Measurements from ENCODE around the gene SERINC3. TPM values are rescaled to one million over a fixed set of nuclear protein-coding genes. Genes with fewer than 3 reads are reported as not detected.

SERINC3 gene
- polyA plus RNA-seq, 1 donor (not counting 4 experiments of a cell fraction or from before 2014, with no cell fraction given) = 118 TPM

- DNase-seq (ENCODE audit: low read depth, low spot score) = no peak
- Histone ChIP-seq H3K9me3 (ENCODE audit: control insufficient read depth, low read depth, low read length) (no peaks in the 10 kb centered on the region), H3K36me3 (ENCODE audit: control insufficient read depth in 2 of 2, extremely low read depth in 1 of 2, insufficient read depth in 2 of 2, low read length in 2 of 2) (peaks cover 28 to 44% of the 10 kb centered on the region in 2 experiments), H3K9ac (ENCODE audit: control insufficient read depth, extremely low read depth, insufficient read depth, low read length) (no peak overlapping the region), H3K4me3 (ENCODE audit: control insufficient read depth in 2 of 3, extremely low read depth in 1 of 3, insufficient read depth in 2 of 3, low read depth in 1 of 3, low read length in 3 of 3) (no peak overlapping the region), H3K27me3 (ENCODE audit: control insufficient read depth, extremely low read depth, insufficient read depth, low read length) (no peaks in the 10 kb centered on the region), H3K4me1 (ENCODE audit: control insufficient read depth, extremely low read depth, insufficient read depth, low read length) (peaks cover 28% of the 10 kb centered on the region), H3K9me1 (ENCODE audit: control insufficient read depth, extremely low read depth, insufficient read depth, low read length) (no peaks in the 10 kb centered on the region), H3K4me2 (ENCODE audit: control insufficient read depth, extremely low read depth, insufficient read depth, low read depth, low read length) (no peak overlapping the region), H2AFZ (ENCODE audit: control insufficient read depth, low read length) (no peak overlapping the region), H3K79me2 (ENCODE audit: control insufficient read depth, insufficient read depth, low read length) (no peaks in the 10 kb centered on the region), H4K20me1 (ENCODE audit: control insufficient read depth, extremely low read depth, insufficient read depth, low read length) (no peaks in the 10 kb centered on the region), H3K27ac (ENCODE audit: control insufficient read depth, insufficient read depth, low read length) (peak overlapping the region; percentile 47)
- TF ChIP-seq, protein P1, sequence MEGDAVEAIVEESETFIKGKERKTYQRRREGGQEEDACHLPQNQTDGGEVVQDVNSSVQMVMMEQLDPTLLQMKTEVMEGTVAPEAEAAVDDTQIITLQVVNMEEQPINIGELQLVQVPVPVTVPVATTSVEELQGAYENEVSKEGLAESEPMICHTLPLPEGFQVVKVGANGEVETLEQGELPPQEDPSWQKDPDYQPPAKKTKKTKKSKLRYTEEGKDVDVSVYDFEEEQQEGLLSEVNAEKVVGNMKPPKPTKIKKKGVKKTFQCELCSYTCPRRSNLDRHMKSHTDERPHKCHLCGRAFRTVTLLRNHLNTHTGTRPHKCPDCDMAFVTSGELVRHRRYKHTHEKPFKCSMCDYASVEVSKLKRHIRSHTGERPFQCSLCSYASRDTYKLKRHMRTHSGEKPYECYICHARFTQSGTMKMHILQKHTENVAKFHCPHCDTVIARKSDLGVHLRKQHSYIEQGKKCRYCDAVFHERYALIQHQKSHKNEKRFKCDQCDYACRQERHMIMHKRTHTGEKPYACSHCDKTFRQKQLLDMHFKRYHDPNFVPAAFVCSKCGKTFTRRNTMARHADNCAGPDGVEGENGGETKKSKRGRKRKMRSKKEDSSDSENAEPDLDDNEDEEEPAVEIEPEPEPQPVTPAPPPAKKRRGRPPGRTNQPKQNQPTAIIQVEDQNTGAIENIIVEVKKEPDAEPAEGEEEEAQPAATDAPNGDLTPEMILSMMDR (optimal IDR thresholded peaks at IDR 0.05 in 1 of 3, IDR thresholded peaks at IDR 0.05 in 1 of 3, conservative IDR thresholded peaks at IDR 0.05 in 1 of 3; ENCODE audit: extremely low read depth in 1 of 3, insufficient read depth in 2 of 3, low read length in 3 of 3) = no peak
- TF ChIP-seq EZH2 (IDR thresholded peaks at IDR 0.05; ENCODE audit: low read length) = no peak
- FAIRE-seq = no peak
- dilution Hi-C loops (cut with MboI; ENCODE audit: extremely low pct_ligation_motif_present, low sequenced_read_pairs) = no loop called here
These were observed 30.1 kb downstream of the SERINC3 start for GRCh38 chr20:44491635-44492395.

DNA sequence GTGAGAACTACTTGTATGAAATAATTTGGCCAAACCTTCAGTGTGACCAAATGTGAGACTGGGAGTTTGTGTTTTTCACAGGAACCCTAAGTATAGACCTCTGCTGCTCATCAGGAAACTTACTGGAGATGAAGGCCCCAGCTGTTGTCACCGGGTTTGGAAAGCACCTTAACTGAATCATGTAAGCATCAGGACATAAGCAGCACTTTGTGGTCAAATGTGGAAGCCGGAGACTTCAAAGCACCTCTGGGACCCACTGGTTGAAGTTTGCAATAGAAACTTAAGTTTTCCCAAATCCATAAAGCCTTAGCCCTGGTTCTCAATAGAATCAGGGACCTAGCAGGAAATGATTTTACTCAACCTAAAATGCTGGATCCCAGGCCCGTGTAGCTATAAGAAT, 31.9 kb downstream of the SERINC3 start:
- Histone ChIP-seq H3K4me1 (ENCODE audit: control insufficient read depth, extremely low read depth, insufficient read depth, low read length) (peaks cover 9% of the 10 kb centered on the region), H2AFZ (ENCODE audit: control insufficient read depth, low read length) (no peak overlapping the region), H3K9me1 (ENCODE audit: control insufficient read depth, extremely low read depth, insufficient read depth, low read length) (no peaks in the 10 kb centered on the region), H3K27me3 (ENCODE audit: control insufficient read depth, extremely low read depth, insufficient read depth, low read length) (no peaks in the 10 kb centered on the region), H3K4me2 (ENCODE audit: control insufficient read depth, extremely low read depth, insufficient read depth, low read depth, low read length) (no peak overlapping the region), H3K4me3 (ENCODE audit: control insufficient read depth in 2 of 3, extremely low read depth in 1 of 3, insufficient read depth in 2 of 3, low read depth in 1 of 3, low read length in 3 of 3) (no peak overlapping the region), H3K27ac (ENCODE audit: control insufficient read depth, insufficient read depth, low read length) (no peak overlapping the region), H3K9ac (ENCODE audit: control insufficient read depth, extremely low read depth, insufficient read depth, low read length) (no peak overlapping the region), H3K36me3 (ENCODE audit: control insufficient read depth in 2 of 2, extremely low read depth in 1 of 2, insufficient read depth in 2 of 2, low read length in 2 of 2) (peaks cover 32 to 47% of the 10 kb centered on the region in 2 experiments), H3K9me3 (ENCODE audit: control insufficient read depth, low read depth, low read length) (no peaks in the 10 kb centered on the region), H4K20me1 (ENCODE audit: control insufficient read depth, extremely low read depth, insufficient read depth, low read length) (no peaks in the 10 kb centered on the region), H3K79me2 (ENCODE audit: control insufficient read depth, insufficient read depth, low read length) (no peaks in the 10 kb centered on the region)
- FAIRE-seq = no peak
- no peak for DNase-seq (ENCODE audit: low read depth, low spot score)
- dilution Hi-C loops (cut with MboI; ENCODE audit: extremely low pct_ligation_motif_present, low sequenced_read_pairs) = no loop called here
- no peak for TF ChIP-seq EZH2 (IDR thresholded peaks at IDR 0.05; ENCODE audit: low read length)
- TF ChIP-seq, protein P1 (optimal IDR thresholded peaks at IDR 0.05 in 1 of 3, IDR thresholded peaks at IDR 0.05 in 1 of 3, conservative IDR thresholded peaks at IDR 0.05 in 1 of 3; ENCODE audit: extremely low read depth in 1 of 3, insufficient read depth in 2 of 3, low read length in 3 of 3) = no peak
